Liver (tissue), 9 donors: ENCODE results near the gene FKBP15. TPM values are rescaled to one million over a fixed set of nuclear protein-coding genes. Genes with fewer than 3 reads are reported as not detected.

Experiments used
- DNase-seq: peaks from one replicate; pipeline ENCODE4 v3.0.0-alpha.2; 2017; ENCODE audit warnings: low spot score
- H3K27ac ChIP-seq, 2 donors: one replicate each; pipeline ENCODE4 v1.7.0; 2013; ENCODE audit warnings: inconsistent platforms in 2 of 2, low read length in 2 of 2, control low read depth in 1 of 2, low read depth in 1 of 2, mild to moderate bottlenecking in 1 of 2
- H3K27me3 ChIP-seq, 4 donors: one replicate each; pipeline versions ENCODE4 v1.6.1 to v1.7.0; 2013; ENCODE audit warnings: low read length in 3 of 4, inconsistent platforms in 1 of 4, mild to moderate bottlenecking in 1 of 4, moderate library complexity in 1 of 4; ENCODE audit not compliant: control insufficient read depth in 4 of 4, insufficient read depth in 4 of 4
- H3K36me3 ChIP-seq, 4 donors: one replicate each; pipeline versions ENCODE4 v1.6.1 to v1.7.0; 2013; ENCODE audit warnings: low read length in 3 of 4, mild to moderate bottlenecking in 3 of 4, low read depth in 1 of 4, moderate library complexity in 1 of 4; ENCODE audit not compliant: control insufficient read depth in 4 of 4, insufficient read depth in 3 of 4
- H3K4me1 ChIP-seq, 4 donors: one replicate each; pipeline versions ENCODE4 v1.6.1 to v1.7.0; 2013; ENCODE audit warnings: low read length in 3 of 4, mild to moderate bottlenecking in 3 of 4, moderate library complexity in 1 of 4; ENCODE audit not compliant: control insufficient read depth in 4 of 4, insufficient read depth in 4 of 4
- H3K4me3 ChIP-seq, 3 donors: one replicate each; pipeline versions ENCODE4 v1.6.1 to v1.7.0; 2013; ENCODE audit warnings: low read length in 3 of 3, control low read depth in 1 of 3, low read depth in 1 of 3, mild to moderate bottlenecking in 1 of 3
- H3K9ac ChIP-seq, 2 donors: one replicate each; pipeline ENCODE4 v1.7.0; 2013; ENCODE audit warnings: low read length in 2 of 2, mild to moderate bottlenecking in 2 of 2, moderate library complexity in 2 of 2, control low read depth in 1 of 2, low read depth in 1 of 2
- H3K9me3 ChIP-seq, 4 donors: one replicate each; pipeline versions ENCODE4 v1.6.1 to v1.7.0; 2013; ENCODE audit warnings: low read length in 3 of 4; ENCODE audit not compliant: control insufficient read depth in 4 of 4
- EGR1 ChIP-seq, 2 donors: IDR thresholded peaks; 2 replicates each; pipeline ENCODE4 v1.6.1; 2016 to 2018; ENCODE audit warnings: antibody characterized with exemption in 2 of 2, low read depth in 2 of 2
- FOXA1 ChIP-seq: IDR thresholded peaks from 2 replicates; pipeline ENCODE4 v1.6.1; 2016; ENCODE audit warnings: antibody characterized with exemption
- FOXA2 ChIP-seq: IDR thresholded peaks from 2 replicates; pipeline ENCODE4 v1.6.1; 2016; ENCODE audit warnings: antibody characterized with exemption
- GABPA ChIP-seq, 2 donors: IDR thresholded peaks in 1 of 2; conservative IDR thresholded peaks in 1 of 2; 2 replicates each; pipeline ENCODE4 v1.6.1; 2016; ENCODE audit warnings: antibody characterized with exemption in 2 of 2, mild to moderate bottlenecking in 1 of 2, moderate library complexity in 1 of 2
- HNF4A ChIP-seq, 2 donors: conservative IDR thresholded peaks; 2 replicates each; pipeline ENCODE4 v1.6.1; 2016; ENCODE audit warnings: antibody characterized with exemption in 2 of 2, mild to moderate bottlenecking in 2 of 2
- JUND ChIP-seq, 2 donors: IDR thresholded peaks; 2 replicates each; pipeline ENCODE4 v1.6.1; 2016; ENCODE audit warnings: antibody characterized with exemption in 2 of 2
- NR2F2 ChIP-seq: IDR thresholded peaks from 2 replicates; pipeline ENCODE4 v1.6.1; 2016; ENCODE audit warnings: antibody characterized with exemption
- RXRA ChIP-seq, 2 donors: IDR thresholded peaks; 2 replicates each; pipeline ENCODE4 v1.6.1; 2017 to 2018; ENCODE audit warnings: antibody characterized with exemption in 2 of 2, mild to moderate bottlenecking in 1 of 2
- SP1 ChIP-seq: IDR thresholded peaks from 2 replicates; pipeline ENCODE4 v1.6.1; 2018; ENCODE audit warnings: antibody characterized with exemption, mild to moderate bottlenecking
- TAF1 ChIP-seq: conservative IDR thresholded peaks from 2 replicates; pipeline ENCODE4 v1.6.1; 2016; ENCODE audit warnings: antibody characterized with exemption, mild to moderate bottlenecking
- YY1 ChIP-seq: IDR thresholded peaks from 2 replicates; pipeline ENCODE4 v1.6.1; 2016; ENCODE audit warnings: antibody characterized with exemption, mild to moderate bottlenecking
- WGBS: extraction: QIAGEN DNeasy Blood & Tissue Kit; methylation state at CpG from one replicate; pipeline ENCODE4 v1.1.7; 2013; 5-methylcytosine and 5-hydroxymethylcytosine counted together
- polyA plus RNA-seq, 2 donors: library from polyadenylated mRNA; stranded (reverse) in 1 of 2; unstranded in 1 of 2; fragments of 200-250 nt in 1 of 2; fragments of >200 nt in 1 of 2; fragmentation: Nextera tagmentation in 1 of 2; extraction: Ambion mirVana in 1 of 2; gene quantifications; one replicate each; pipeline versions ENCODE4 v1.2.1 to v1.2.3, GENCODE V29; 2013 to 2015
- total RNA-seq, 2 donors: library from RNA; depleted of rRNA; stranded (reverse); fragments of >200 nt; gene quantifications; one replicate each; pipeline ENCODE4 v1.2.3, GENCODE V29; 2014
- TF ChIP-seq, protein P1 (sequence below): IDR thresholded peaks from 2 replicates; pipeline ENCODE4 v1.6.1; 2016; ENCODE audit warnings: antibody characterized with exemption
- TF ChIP-seq, protein P2 (sequence below): IDR thresholded peaks from 2 replicates; pipeline ENCODE4 v1.6.1; 2016; ENCODE audit warnings: antibody characterized with exemption, mild to moderate bottlenecking
- TF ChIP-seq, protein P3 (sequence below): IDR thresholded peaks from 2 replicates; pipeline ENCODE4 v1.6.1; 2016; ENCODE audit warnings: antibody characterized with exemption
- TF ChIP-seq, protein P4 (sequence below): fragments of 150-350 bp; IDR thresholded peaks from 2 replicates; pipeline ENCODE4 v1.5.1; 2017; ENCODE audit warnings: improper control_type of control experiment, low read depth, low read length; ENCODE audit not compliant: missing input control
- donor health status: healthy.
- donor health status: healthy.
- donor health status: healthy.
- donor health status: healthy.
- donor health status: healthy.

FKBP15 gene
- total and polyA plus RNA-seq, 4 donors = 6.2 to 18.2 (median 12.9) TPM

- WGBS = 86% methylated on average over 4 of the region's 4 CpGs
- Histone ChIP-seq H3K9me3 (no peaks in the 10 kb centered on the region), H3K36me3 (peaks cover 13 to 81% (median 72%) of the 10 kb centered on the region in 4 donors), H3K4me1 (no peaks in the 10 kb centered on the region), H3K9ac (no peak overlapping the region), H3K27ac (no peak overlapping the region), H3K4me3 (no peak overlapping the region), H3K27me3 (no peaks in the 10 kb centered on the region)
- no peak for DNase-seq
- TF ChIP-seq FOXA1 (no peak), HNF4A (conservative IDR thresholded peaks at IDR 0.05) (no peak), FOXA2 (no peak), EGR1 (IDR thresholded peaks at IDR 0.05; ENCODE audit: low read depth in 2 of 2) (no peak), YY1 (no peak), RXRA (IDR thresholded peaks at IDR 0.05) (no peak)
Observed at GRCh38 chr9:113185271-113185670, 35.8 kb downstream of the FKBP15 start.

DNA sequence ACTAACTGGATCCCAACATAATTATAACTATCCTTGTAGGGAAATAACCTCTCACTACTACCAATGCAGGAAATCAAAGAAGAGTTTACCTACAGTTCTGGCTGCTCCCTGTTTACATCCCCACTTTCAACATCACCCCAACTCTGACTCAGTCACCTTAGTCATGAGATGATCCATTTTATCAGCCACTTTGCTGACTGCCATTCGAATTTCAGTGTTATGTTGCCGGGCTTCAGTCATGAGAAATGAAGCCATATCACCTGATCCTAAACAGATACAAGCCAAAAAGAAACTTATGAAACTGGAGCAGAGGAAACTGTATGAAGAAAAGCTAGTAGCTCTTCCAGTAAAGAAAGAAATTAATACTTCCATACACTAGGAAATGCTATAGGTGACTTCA lies 36.5 kb downstream of the FKBP15 start:
- Histone ChIP-seq H3K36me3 (peaks cover 13 to 79% (median 73%) of the 10 kb centered on the region in 4 donors), H3K4me1 (no peaks in the 10 kb centered on the region), H3K27me3 (no peaks in the 10 kb centered on the region), H3K9me3 (no peaks in the 10 kb centered on the region), H3K4me3 (no peak overlapping the region), H3K9ac (no peak overlapping the region), H3K27ac (no peak overlapping the region)
- TF ChIP-seq, protein P1, sequence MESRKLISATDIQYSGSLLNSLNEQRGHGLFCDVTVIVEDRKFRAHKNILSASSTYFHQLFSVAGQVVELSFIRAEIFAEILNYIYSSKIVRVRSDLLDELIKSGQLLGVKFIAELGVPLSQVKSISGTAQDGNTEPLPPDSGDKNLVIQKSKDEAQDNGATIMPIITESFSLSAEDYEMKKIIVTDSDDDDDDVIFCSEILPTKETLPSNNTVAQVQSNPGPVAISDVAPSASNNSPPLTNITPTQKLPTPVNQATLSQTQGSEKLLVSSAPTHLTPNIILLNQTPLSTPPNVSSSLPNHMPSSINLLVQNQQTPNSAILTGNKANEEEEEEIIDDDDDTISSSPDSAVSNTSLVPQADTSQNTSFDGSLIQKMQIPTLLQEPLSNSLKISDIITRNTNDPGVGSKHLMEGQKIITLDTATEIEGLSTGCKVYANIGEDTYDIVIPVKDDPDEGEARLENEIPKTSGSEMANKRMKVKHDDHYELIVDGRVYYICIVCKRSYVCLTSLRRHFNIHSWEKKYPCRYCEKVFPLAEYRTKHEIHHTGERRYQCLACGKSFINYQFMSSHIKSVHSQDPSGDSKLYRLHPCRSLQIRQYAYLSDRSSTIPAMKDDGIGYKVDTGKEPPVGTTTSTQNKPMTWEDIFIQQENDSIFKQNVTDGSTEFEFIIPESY = no peak
- TF ChIP-seq, protein P2, sequence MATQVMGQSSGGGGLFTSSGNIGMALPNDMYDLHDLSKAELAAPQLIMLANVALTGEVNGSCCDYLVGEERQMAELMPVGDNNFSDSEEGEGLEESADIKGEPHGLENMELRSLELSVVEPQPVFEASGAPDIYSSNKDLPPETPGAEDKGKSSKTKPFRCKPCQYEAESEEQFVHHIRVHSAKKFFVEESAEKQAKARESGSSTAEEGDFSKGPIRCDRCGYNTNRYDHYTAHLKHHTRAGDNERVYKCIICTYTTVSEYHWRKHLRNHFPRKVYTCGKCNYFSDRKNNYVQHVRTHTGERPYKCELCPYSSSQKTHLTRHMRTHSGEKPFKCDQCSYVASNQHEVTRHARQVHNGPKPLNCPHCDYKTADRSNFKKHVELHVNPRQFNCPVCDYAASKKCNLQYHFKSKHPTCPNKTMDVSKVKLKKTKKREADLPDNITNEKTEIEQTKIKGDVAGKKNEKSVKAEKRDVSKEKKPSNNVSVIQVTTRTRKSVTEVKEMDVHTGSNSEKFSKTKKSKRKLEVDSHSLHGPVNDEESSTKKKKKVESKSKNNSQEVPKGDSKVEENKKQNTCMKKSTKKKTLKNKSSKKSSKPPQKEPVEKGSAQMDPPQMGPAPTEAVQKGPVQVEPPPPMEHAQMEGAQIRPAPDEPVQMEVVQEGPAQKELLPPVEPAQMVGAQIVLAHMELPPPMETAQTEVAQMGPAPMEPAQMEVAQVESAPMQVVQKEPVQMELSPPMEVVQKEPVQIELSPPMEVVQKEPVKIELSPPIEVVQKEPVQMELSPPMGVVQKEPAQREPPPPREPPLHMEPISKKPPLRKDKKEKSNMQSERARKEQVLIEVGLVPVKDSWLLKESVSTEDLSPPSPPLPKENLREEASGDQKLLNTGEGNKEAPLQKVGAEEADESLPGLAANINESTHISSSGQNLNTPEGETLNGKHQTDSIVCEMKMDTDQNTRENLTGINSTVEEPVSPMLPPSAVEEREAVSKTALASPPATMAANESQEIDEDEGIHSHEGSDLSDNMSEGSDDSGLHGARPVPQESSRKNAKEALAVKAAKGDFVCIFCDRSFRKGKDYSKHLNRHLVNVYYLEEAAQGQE = no peak
- TF ChIP-seq NR2F2 (no peak), YY1 (no peak), FOXA2 (no peak), EGR1 (IDR thresholded peaks at IDR 0.05; ENCODE audit: low read depth in 2 of 2) (no peak), JUND (IDR thresholded peaks at IDR 0.05) (no peak), TAF1 (no peak), GABPA (IDR thresholded peaks at IDR 0.05 in 1 of 2, conservative IDR thresholded peaks at IDR 0.05 in 1 of 2) (no peak), RXRA (IDR thresholded peaks at IDR 0.05) (no peak), HNF4A (conservative IDR thresholded peaks at IDR 0.05) (no peak), FOXA1 (no peak), SP1 (no peak)
- TF ChIP-seq, protein P3, sequence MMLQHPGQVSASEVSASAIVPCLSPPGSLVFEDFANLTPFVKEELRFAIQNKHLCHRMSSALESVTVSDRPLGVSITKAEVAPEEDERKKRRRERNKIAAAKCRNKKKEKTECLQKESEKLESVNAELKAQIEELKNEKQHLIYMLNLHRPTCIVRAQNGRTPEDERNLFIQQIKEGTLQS = no peak
- TF ChIP-seq, protein P4, sequence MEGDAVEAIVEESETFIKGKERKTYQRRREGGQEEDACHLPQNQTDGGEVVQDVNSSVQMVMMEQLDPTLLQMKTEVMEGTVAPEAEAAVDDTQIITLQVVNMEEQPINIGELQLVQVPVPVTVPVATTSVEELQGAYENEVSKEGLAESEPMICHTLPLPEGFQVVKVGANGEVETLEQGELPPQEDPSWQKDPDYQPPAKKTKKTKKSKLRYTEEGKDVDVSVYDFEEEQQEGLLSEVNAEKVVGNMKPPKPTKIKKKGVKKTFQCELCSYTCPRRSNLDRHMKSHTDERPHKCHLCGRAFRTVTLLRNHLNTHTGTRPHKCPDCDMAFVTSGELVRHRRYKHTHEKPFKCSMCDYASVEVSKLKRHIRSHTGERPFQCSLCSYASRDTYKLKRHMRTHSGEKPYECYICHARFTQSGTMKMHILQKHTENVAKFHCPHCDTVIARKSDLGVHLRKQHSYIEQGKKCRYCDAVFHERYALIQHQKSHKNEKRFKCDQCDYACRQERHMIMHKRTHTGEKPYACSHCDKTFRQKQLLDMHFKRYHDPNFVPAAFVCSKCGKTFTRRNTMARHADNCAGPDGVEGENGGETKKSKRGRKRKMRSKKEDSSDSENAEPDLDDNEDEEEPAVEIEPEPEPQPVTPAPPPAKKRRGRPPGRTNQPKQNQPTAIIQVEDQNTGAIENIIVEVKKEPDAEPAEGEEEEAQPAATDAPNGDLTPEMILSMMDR = no peak
- WGBS = 93% methylated on average over 2 of the region's 2 CpGs
- no peak for DNase-seq
